C4-2B (cell line): ENCODE results near the gene DEDD.

Experiments used
- H3K27ac ChIP-seq: fragments of 450-650 bp; 2 replicates; pipeline ENCODE4 v1.5.1; 2017
- CTCF ChIP-seq: fragments of 450-650 bp; conservative IDR thresholded peaks from 2 replicates; pipeline ENCODE4 v1.5.1; 2017; ENCODE audit warnings: mild to moderate bottlenecking
- ZFX ChIP-seq: fragments of 450-650 bp; IDR thresholded peaks from 2 replicates; pipeline ENCODE4 v1.6.1; 2017

Gene DEDD

GRCh38 chr1:161137881-161138280 is 5.4 kb upstream of the DEDD start:
- TF ChIP-seq ZFX (no peak), CTCF (no peak)

GRCh38 chr1:161133220-161133740 is 813 bp upstream of the DEDD start:
- TF ChIP-seq CTCF (no peak), ZFX (no peak)
- peak overlapping the region; percentile 91 for H3K27ac ChIP-seq

More at GRCh38 chr1:161137881-161138280, 5.4 kb upstream of the DEDD start:
- H3K27ac ChIP-seq = no peak overlapping the region

- peak overlapping the region; percentile 91 for H3K27ac ChIP-seq
- TF ChIP-seq ZFX (no peak), CTCF (no peak)
These were observed 701 bp downstream of the DEDD start for GRCh38 chr1:161131523-161132409.

GRCh38 chr1:161130266-161130665 is 2.2 kb downstream of the DEDD start:
- TF ChIP-seq CTCF = no peak
- TF ChIP-seq ZFX = no peak
- H3K27ac ChIP-seq = no peak overlapping the region

GRCh38 chr1:161128591-161129420 is 3.7 kb downstream of the DEDD start:
- TF ChIP-seq CTCF (no peak), ZFX (no peak)
- no peak overlapping the region for H3K27ac ChIP-seq

- no peak overlapping the region for H3K27ac ChIP-seq
- TF ChIP-seq ZFX (no peak), CTCF (no peak)
These were observed 4.8 kb downstream of the DEDD start for GRCh38 chr1:161127649-161128048.
